ENCODE results near the gene GPR3.

Gene GPR3

GRCh38 chr1:27416387-27417111, 24.1 kb downstream of the GPR3 start:
- Histone ChIP-seq H2AFZ (ENCODE audit: low read length) (no peak overlapping the region), H3K36me3 (ENCODE audit: insufficient read depth, low read length) (peaks cover 76% of the 10 kb centered on the region), H3F3A (ENCODE audit: low read depth) (no peaks in the 10 kb centered on the region), H3K79me2 (ENCODE audit: insufficient read depth, low read length) (peaks cover 30% of the 10 kb centered on the region), H3K4me1 (ENCODE audit: insufficient read depth, low read length, poor library complexity, severe bottlenecking) (peaks cover 19% of the 10 kb centered on the region), H3K4me3 (ENCODE audit: low read length, poor library complexity, severe bottlenecking) (no peak overlapping the region), H3K9ac (ENCODE audit: low read depth, low read length, poor library complexity, severe bottlenecking) (peak overlapping the region; percentile 1), H3K27me3 (ENCODE audit: insufficient read depth, low read length, poor library complexity, severe bottlenecking) (no peaks in the 10 kb centered on the region), H3K9me2 (replicated peaks; ENCODE audit: low read depth, low read length) (no peaks in the 10 kb centered on the region), H3K4me2 (ENCODE audit: low read depth, low read length, poor library complexity, severe bottlenecking) (no peak overlapping the region), H4K20me1 (ENCODE audit: insufficient read depth, low read length, poor library complexity, severe bottlenecking) (no peaks in the 10 kb centered on the region), H3K9me3 (ENCODE audit: insufficient read depth, low read depth, low read length) (no peaks in the 10 kb centered on the region)
- TF ChIP-seq EZH2phosphoT487 (IDR thresholded peaks at IDR 0.05; ENCODE audit: borderline replicate concordance) (no peak), CTCF (conservative IDR thresholded peaks at IDR 0.05; ENCODE audit: low read length) (peak; percentile 90)

GRCh38 chr1:27417713-27418112, 25.3 kb downstream of the GPR3 start:
- TF ChIP-seq EZH2phosphoT487 (IDR thresholded peaks at IDR 0.05; ENCODE audit: borderline replicate concordance) (no peak), CTCF (conservative IDR thresholded peaks at IDR 0.05; ENCODE audit: low read length) (no peak)
- H3K9me2 ChIP-seq (replicated peaks; ENCODE audit: low read depth, low read length) = no peaks in the 10 kb centered on the region
- H3K36me3 ChIP-seq (ENCODE audit: insufficient read depth, low read length) = peaks cover 66% of the 10 kb centered on the region
- H3K9ac ChIP-seq (ENCODE audit: low read depth, low read length, poor library complexity, severe bottlenecking) = no peak overlapping the region
- H3K4me1 ChIP-seq (ENCODE audit: insufficient read depth, low read length, poor library complexity, severe bottlenecking) = peaks cover 26% of the 10 kb centered on the region
- H4K20me1 ChIP-seq (ENCODE audit: insufficient read depth, low read length, poor library complexity, severe bottlenecking) = no peaks in the 10 kb centered on the region
- H3K9me3 ChIP-seq (ENCODE audit: insufficient read depth, low read depth, low read length) = no peaks in the 10 kb centered on the region
- H3K4me3 ChIP-seq (ENCODE audit: low read length, poor library complexity, severe bottlenecking) = no peak overlapping the region
- H2AFZ ChIP-seq (ENCODE audit: low read length) = no peak overlapping the region
- H3K27me3 ChIP-seq (ENCODE audit: insufficient read depth, low read length, poor library complexity, severe bottlenecking) = no peaks in the 10 kb centered on the region
- 0 out of 2 replicates have a peak, but pooled peaks cover 6% of the 10 kb centered on the region for H3F3A ChIP-seq (ENCODE audit: low read depth)
- H3K79me2 ChIP-seq (ENCODE audit: insufficient read depth, low read length) = peaks cover 34% of the 10 kb centered on the region
- no peak overlapping the region for H3K4me2 ChIP-seq (ENCODE audit: low read depth, low read length, poor library complexity, severe bottlenecking)

- H2AFZ ChIP-seq (ENCODE audit: low read length) = no peak overlapping the region
- no peaks in the 10 kb centered on the region for H3K9me3 ChIP-seq (ENCODE audit: insufficient read depth, low read depth, low read length)
- no peaks in the 10 kb centered on the region for H3K27me3 ChIP-seq (ENCODE audit: insufficient read depth, low read length, poor library complexity, severe bottlenecking)
- no peak overlapping the region for H3K4me3 ChIP-seq (ENCODE audit: low read length, poor library complexity, severe bottlenecking)
- TF ChIP-seq EZH2phosphoT487 (IDR thresholded peaks at IDR 0.05; ENCODE audit: borderline replicate concordance) (no peak), CTCF (conservative IDR thresholded peaks at IDR 0.05; ENCODE audit: low read length) (no peak)
- no peak overlapping the region for H3K4me2 ChIP-seq (ENCODE audit: low read depth, low read length, poor library complexity, severe bottlenecking)
- no peaks in the 10 kb centered on the region for H4K20me1 ChIP-seq (ENCODE audit: insufficient read depth, low read length, poor library complexity, severe bottlenecking)
- peaks cover 41% of the 10 kb centered on the region for H3K79me2 ChIP-seq (ENCODE audit: insufficient read depth, low read length)
- H3K4me1 ChIP-seq (ENCODE audit: insufficient read depth, low read length, poor library complexity, severe bottlenecking) = peaks cover 32% of the 10 kb centered on the region
- H3K9me2 ChIP-seq (replicated peaks; ENCODE audit: low read depth, low read length) = no peaks in the 10 kb centered on the region
- H3K9ac ChIP-seq (ENCODE audit: low read depth, low read length, poor library complexity, severe bottlenecking) = no peak overlapping the region
- H3F3A ChIP-seq (ENCODE audit: low read depth) = 0 out of 2 replicates have a peak, but pooled peaks cover 6% of the 10 kb centered on the region
- H3K36me3 ChIP-seq (ENCODE audit: insufficient read depth, low read length) = peaks cover 58% of the 10 kb centered on the region
Measured at GRCh38 chr1:27418326-27419185, 26.1 kb downstream of the GPR3 start.
